Measurements from ENCODE around the gene PAX5.

PAX5 gene

DNA sequence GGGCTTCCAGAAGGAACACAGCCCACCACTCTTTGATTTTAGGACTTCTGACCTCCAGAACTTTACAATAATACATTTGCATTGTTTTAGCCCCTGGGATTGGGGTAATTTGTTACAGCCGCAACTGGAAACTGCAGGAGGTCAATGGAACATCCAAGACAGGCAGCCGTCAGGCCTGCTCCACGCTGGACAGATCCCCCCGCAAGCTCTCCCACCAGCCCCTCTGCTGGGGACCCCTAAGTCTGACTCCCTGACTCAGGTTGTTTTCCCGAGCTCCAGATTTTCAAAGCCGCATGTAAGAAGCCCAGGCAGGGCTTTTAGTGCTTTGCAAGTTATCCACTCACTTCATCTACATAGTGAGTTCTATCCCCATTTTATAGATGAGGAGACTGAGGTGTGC lies 127.6 kb downstream of the PAX5 start:
- H3K27me3 ChIP-seq (ENCODE audit: control insufficient read depth, low read length) = no peaks in the 10 kb centered on the region
- no peaks in the 10 kb centered on the region for H3K9me3 ChIP-seq (ENCODE audit: control insufficient read depth, insufficient read depth, low read length)
- H3K4me3 ChIP-seq (ENCODE audit: low read length) = no peak overlapping the region
- TF ChIP-seq EZH2phosphoT487 (IDR thresholded peaks at IDR 0.05; ENCODE audit: borderline replicate concordance, low read length) = no peak
- TF ChIP-seq, protein P1, sequence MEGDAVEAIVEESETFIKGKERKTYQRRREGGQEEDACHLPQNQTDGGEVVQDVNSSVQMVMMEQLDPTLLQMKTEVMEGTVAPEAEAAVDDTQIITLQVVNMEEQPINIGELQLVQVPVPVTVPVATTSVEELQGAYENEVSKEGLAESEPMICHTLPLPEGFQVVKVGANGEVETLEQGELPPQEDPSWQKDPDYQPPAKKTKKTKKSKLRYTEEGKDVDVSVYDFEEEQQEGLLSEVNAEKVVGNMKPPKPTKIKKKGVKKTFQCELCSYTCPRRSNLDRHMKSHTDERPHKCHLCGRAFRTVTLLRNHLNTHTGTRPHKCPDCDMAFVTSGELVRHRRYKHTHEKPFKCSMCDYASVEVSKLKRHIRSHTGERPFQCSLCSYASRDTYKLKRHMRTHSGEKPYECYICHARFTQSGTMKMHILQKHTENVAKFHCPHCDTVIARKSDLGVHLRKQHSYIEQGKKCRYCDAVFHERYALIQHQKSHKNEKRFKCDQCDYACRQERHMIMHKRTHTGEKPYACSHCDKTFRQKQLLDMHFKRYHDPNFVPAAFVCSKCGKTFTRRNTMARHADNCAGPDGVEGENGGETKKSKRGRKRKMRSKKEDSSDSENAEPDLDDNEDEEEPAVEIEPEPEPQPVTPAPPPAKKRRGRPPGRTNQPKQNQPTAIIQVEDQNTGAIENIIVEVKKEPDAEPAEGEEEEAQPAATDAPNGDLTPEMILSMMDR (IDR thresholded peaks at IDR 0.05; ENCODE audit: low read depth, low read length, poor library complexity, severe bottlenecking) = no peak
- peaks cover 22% of the 10 kb centered on the region; the same call in 1 of the 2 replicates for H4K20me1 ChIP-seq (ENCODE audit: control insufficient read depth, insufficient read depth, low read depth, low read length)
- 0 out of 2 replicates have a peak, but pooled peaks cover 4% of the 10 kb centered on the region for H3F3A ChIP-seq (ENCODE audit: control insufficient read depth, insufficient read depth)
- no peaks in the 10 kb centered on the region for H3K9me2 ChIP-seq (replicated peaks; ENCODE audit: control insufficient read depth, low read length)
- H3K4me2 ChIP-seq (ENCODE audit: low read length) = no peak overlapping the region
- no peak overlapping the region for H3K27ac ChIP-seq (ENCODE audit: low read depth, low read length)
- H3K79me2 ChIP-seq (ENCODE audit: control insufficient read depth, low read length) = peaks cover 52% of the 10 kb centered on the region
- peaks cover 96% of the 10 kb centered on the region for H3K36me3 ChIP-seq (ENCODE audit: control insufficient read depth, low read length)
- H3K4me1 ChIP-seq (ENCODE audit: control insufficient read depth, low read length) = no peaks in the 10 kb centered on the region

DNA sequence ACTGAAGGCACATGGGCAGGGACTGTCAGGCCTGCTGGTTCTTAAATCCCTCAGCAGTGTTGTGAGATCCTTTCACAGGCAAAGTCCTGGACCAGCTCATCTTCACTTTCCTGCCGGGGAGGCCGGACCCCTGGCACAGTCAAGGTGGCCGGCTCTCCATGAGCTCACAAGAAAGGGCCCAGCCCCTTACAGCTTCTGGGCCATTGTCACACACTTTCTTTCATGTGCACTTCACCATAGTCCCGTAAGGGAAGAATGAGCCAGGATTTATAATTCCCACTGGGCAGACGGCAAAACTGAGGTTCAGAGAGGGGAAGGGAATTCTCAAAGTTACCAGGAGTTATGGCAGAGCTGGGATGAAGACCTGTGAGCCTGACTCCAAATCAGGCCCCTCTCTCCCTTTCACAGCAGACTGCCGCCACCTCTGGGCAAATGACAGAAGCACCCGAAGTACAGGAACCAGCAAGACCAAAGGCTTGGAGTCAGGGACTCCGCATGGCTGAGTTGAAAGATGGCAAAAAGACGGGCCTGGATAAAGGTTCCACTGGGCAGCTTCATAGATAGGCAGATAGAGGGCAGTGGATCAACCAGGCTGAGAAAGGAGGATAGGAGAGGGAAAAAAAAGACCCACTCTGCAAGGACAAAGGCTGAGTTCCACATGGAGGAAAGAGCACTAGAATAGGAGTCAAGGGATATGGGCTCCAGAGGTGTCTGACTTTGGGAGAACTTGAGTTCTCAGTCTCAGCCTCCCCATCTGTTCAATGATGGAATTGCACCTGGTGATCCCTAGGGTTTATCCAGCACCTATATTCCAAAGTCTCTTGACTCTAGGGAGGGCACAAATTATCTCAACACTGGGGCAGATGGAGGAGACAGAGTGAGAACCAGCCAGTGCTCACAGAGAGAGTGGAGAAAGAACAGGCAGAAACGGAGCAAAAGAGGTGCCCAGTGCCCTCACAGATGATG lies 128.7 kb downstream of the PAX5 start:
- Histone ChIP-seq H3F3A (ENCODE audit: control insufficient read depth, insufficient read depth) (0 out of 2 replicates have a peak, but pooled peaks cover 4% of the 10 kb centered on the region), H3K79me2 (ENCODE audit: control insufficient read depth, low read length) (peaks cover 42% of the 10 kb centered on the region), H4K20me1 (ENCODE audit: control insufficient read depth, insufficient read depth, low read depth, low read length) (peaks cover 16% of the 10 kb centered on the region; the same call in 1 of the 2 replicates), H3K4me3 (ENCODE audit: low read length) (no peak overlapping the region), H3K9me2 (replicated peaks; ENCODE audit: control insufficient read depth, low read length) (no peaks in the 10 kb centered on the region), H3K9me3 (ENCODE audit: control insufficient read depth, insufficient read depth, low read length) (no peaks in the 10 kb centered on the region), H3K27me3 (ENCODE audit: control insufficient read depth, low read length) (no peaks in the 10 kb centered on the region), H3K36me3 (ENCODE audit: control insufficient read depth, low read length) (peaks cover 96% of the 10 kb centered on the region), H3K4me1 (ENCODE audit: control insufficient read depth, low read length) (no peaks in the 10 kb centered on the region), H3K27ac (ENCODE audit: low read depth, low read length) (no peak overlapping the region), H3K4me2 (ENCODE audit: low read length) (no peak overlapping the region)
- TF ChIP-seq, protein P1 (IDR thresholded peaks at IDR 0.05; ENCODE audit: low read depth, low read length, poor library complexity, severe bottlenecking) = peak; percentile 16
- no peak for TF ChIP-seq EZH2phosphoT487 (IDR thresholded peaks at IDR 0.05; ENCODE audit: borderline replicate concordance, low read length)

DNA sequence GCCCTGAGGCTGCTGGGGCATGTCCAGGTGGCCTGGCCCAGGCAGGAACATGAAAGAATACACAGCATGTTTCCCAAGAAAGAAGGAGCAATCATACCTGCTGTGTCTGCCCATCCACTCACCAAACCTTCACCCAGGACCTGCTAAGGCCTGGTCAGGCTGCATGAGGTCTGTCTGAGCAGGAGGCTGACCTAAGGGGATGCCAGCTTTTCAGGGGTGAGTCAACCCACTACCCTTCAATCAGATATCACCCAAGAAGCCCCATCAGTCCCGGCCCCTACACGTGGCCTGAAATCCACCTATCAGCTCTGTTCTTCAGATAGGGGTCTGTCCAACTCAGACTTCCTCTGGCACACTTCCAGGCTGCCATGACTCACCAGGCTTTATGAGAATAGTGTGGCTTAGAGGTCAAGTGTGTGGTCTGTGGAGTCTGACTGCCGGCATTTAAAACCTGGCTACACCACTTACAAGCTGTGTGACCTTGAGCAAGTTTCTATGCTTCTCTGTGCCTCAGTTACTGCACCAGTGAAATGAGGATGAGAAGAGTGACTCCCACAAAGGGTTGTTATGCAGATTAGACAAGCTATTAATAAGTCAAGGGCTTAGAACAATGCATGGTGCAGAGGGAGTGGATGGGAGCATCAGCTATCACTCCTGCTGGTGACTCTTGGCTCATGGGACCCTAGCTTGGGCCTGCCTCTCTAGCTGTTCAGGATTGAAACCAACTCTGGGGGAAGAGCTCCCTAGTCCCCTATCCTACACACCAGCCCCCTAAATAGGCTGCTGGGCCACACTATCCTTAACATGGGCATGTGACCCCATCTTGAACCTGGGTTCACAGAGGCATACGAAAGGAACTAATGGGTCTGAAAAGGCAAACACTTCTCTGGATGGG lies 130.3 kb downstream of the PAX5 start:
- no peak overlapping the region for H3K4me3 ChIP-seq (ENCODE audit: low read length)
- peaks cover 31% of the 10 kb centered on the region for H3K79me2 ChIP-seq (ENCODE audit: control insufficient read depth, low read length)
- no peaks in the 10 kb centered on the region for H3K27me3 ChIP-seq (ENCODE audit: control insufficient read depth, low read length)
- peaks cover 100% of the 10 kb centered on the region for H3K36me3 ChIP-seq (ENCODE audit: control insufficient read depth, low read length)
- no peaks in the 10 kb centered on the region for H3K4me1 ChIP-seq (ENCODE audit: control insufficient read depth, low read length)
- no peaks in the 10 kb centered on the region for H3K9me2 ChIP-seq (replicated peaks; ENCODE audit: control insufficient read depth, low read length)
- no peak overlapping the region for H3K27ac ChIP-seq (ENCODE audit: low read depth, low read length)
- no peak overlapping the region for H3K4me2 ChIP-seq (ENCODE audit: low read length)
- no peak for TF ChIP-seq EZH2phosphoT487 (IDR thresholded peaks at IDR 0.05; ENCODE audit: borderline replicate concordance, low read length)
- TF ChIP-seq, protein P1 (IDR thresholded peaks at IDR 0.05; ENCODE audit: low read depth, low read length, poor library complexity, severe bottlenecking) = no peak
- no peaks in the 10 kb centered on the region for H3K9me3 ChIP-seq (ENCODE audit: control insufficient read depth, insufficient read depth, low read length)
- H4K20me1 ChIP-seq (ENCODE audit: control insufficient read depth, insufficient read depth, low read depth, low read length) = peaks cover 14% of the 10 kb centered on the region; the same call in 1 of the 2 replicates
- H3F3A ChIP-seq (ENCODE audit: control insufficient read depth, insufficient read depth) = 0 out of 2 replicates have a peak, but pooled peaks cover 4% of the 10 kb centered on the region

Data from DOHH2 (cell line).